Activated CD4-positive, alpha-beta T cell treated with anti-CD3 and anti-CD28 coated beads, Interleukin-10, Interleukin-2, amounts not matched to agents 100 ng/mL and 50 ng/mL, durations not matched to agents 16 hours and 8 hours (primary cell): ENCODE data around the gene BBS7.

ENCODE experiments used
- DNase-seq: peaks from one replicate; pipeline ENCODE4 v3.0.0-alpha.2; 2020

Gene BBS7

GRCh38 chr4:121824171-121824527, 46.1 kb downstream of the BBS7 start:
- no peak for DNase-seq

GRCh38 chr4:121823505-121824170, 46.6 kb downstream of the BBS7 start, which contains the start of gene CCNA2:
CCNA2 (minus strand) TSS chr4:121823883; CDS start chr4:121823628, 255 bp downstream.
- peak; percentile 98 for DNase-seq

- DNase-seq, result peak; percentile 71
Measured at GRCh38 chr4:121822796-121823504, 47.3 kb downstream of the BBS7 start.

- no peak for DNase-seq
Measured at GRCh38 chr4:121822047-121822446, 48.2 kb downstream of the BBS7 start.

- DNase-seq, result no peak
Measured at GRCh38 chr4:121819216-121819965, 50.9 kb downstream of the BBS7 start.

- DNase-seq, result no peak
Measured at GRCh38 chr4:121818215-121818614, 52.1 kb downstream of the BBS7 start.

- DNase-seq, result no peak
Measured at GRCh38 chr4:121817701-121818100, 52.6 kb downstream of the BBS7 start.

GRCh38 chr4:121817006-121817405, 53.3 kb downstream of the BBS7 start:
- DNase-seq, result no peak

- no peak for DNase-seq
Measured at GRCh38 chr4:121814756-121815155, 55.5 kb downstream of the BBS7 start.

- DNase-seq, result no peak
Measured at GRCh38 chr4:121811122-121811521, 59.2 kb downstream of the BBS7 start.

- DNase-seq, result no peak
Measured at GRCh38 chr4:121806411-121806810, 63.9 kb downstream of the BBS7 start.

- DNase-seq, result no peak
Measured at GRCh38 chr4:121801715-121802075, 68.6 kb downstream of the BBS7 start.

- peak; percentile 94 for DNase-seq
Measured at GRCh38 chr4:121800961-121801714, 69.1 kb downstream of the BBS7 start, which contains the start of gene EXOSC9. EXOSC9 (plus strand) TSS chr4:121801323; CDS start chr4:121801425, 102 bp downstream.

- no peak for DNase-seq
Measured at GRCh38 chr4:121800638-121800960, 69.7 kb downstream of the BBS7 start.

GRCh38 chr4:121799867-121800501, 70.3 kb downstream of the BBS7 start:
- DNase-seq, result no peak

GRCh38 chr4:121799208-121799823, 71.0 kb downstream of the BBS7 start:
- no peak for DNase-seq

GRCh38 chr4:121796283-121796682, 74.0 kb downstream of the BBS7 start:
- no peak for DNase-seq

GRCh38 chr4:121794505-121795188, 75.6 kb downstream of the BBS7 start:
- no peak for DNase-seq

- DNase-seq, result no peak
Measured at GRCh38 chr4:121792966-121793365, 77.3 kb downstream of the BBS7 start.

- no peak for DNase-seq
Measured at GRCh38 chr4:121791481-121791880, 78.8 kb downstream of the BBS7 start.

GRCh38 chr4:121790976-121791375, 79.3 kb downstream of the BBS7 start:
- DNase-seq, result no peak
